ENCODE results near the gene SRGN.
A peak's percentile ranks its signal among the peaks of the same experiment; 100 is the strongest.

The SRGN gene

GRCh38 chr10:69061305-69062161 is 26.4 kb upstream of the SRGN start:
- DNase-seq: peak; percentile 56

GRCh38 chr10:69062901-69063300 is 25.0 kb upstream of the SRGN start:
- DNase-seq: no peak

- DNase-seq: no peak
Measured at GRCh38 chr10:69064762-69065328, 23.1 kb upstream of the SRGN start.

- DNase-seq: no peak
Measured at GRCh38 chr10:69065406-69066361, 22.2 kb upstream of the SRGN start.

GRCh38 chr10:69067189-69067588 is 20.7 kb upstream of the SRGN start:
- no peak for DNase-seq

GRCh38 chr10:69068549-69068948 is 19.4 kb upstream of the SRGN start:
- no peak for DNase-seq

GRCh38 chr10:69069090-69070042 is 18.5 kb upstream of the SRGN start:
- peak; percentile 48 for DNase-seq

- no peak for DNase-seq
Measured at GRCh38 chr10:69070951-69071350, 17.0 kb upstream of the SRGN start.

- no peak for DNase-seq
Measured at GRCh38 chr10:69071610-69072009, 16.3 kb upstream of the SRGN start.

GRCh38 chr10:69073026-69073425 is 14.9 kb upstream of the SRGN start:
- DNase-seq: no peak

- no peak for DNase-seq
Measured at GRCh38 chr10:69073736-69074364, 14.1 kb upstream of the SRGN start.

- no peak for DNase-seq
Measured at GRCh38 chr10:69074532-69074931, 13.4 kb upstream of the SRGN start.

GRCh38 chr10:69075431-69075830 is 12.5 kb upstream of the SRGN start:
- no peak for DNase-seq

GRCh38 chr10:69078311-69078710 is 9.6 kb upstream of the SRGN start:
- no peak for DNase-seq

- no peak for DNase-seq
Measured at GRCh38 chr10:69080226-69080625, 7.7 kb upstream of the SRGN start.

- peak; percentile 20 for DNase-seq
Measured at GRCh38 chr10:69086001-69086509, 1.8 kb upstream of the SRGN start.

GRCh38 chr10:69088471-69088769 is 517 bp downstream of the SRGN start:
- DNase-seq: no peak

GRCh38 chr10:69088801-69089501 is 1.0 kb downstream of the SRGN start:
- DNase-seq: no peak

- no peak for DNase-seq
Measured at GRCh38 chr10:69089638-69090599, 2.0 kb downstream of the SRGN start.

GRCh38 chr10:69090685-69091084 is 2.8 kb downstream of the SRGN start:
- no peak for DNase-seq

Measured in right hindlimb (tissue), 1 donor.